ENCODE data around the gene PCNX4. TPM values are rescaled to one million over a fixed set of nuclear protein-coding genes. Genes with fewer than 3 reads are reported as not detected.

Gene PCNX4
- total RNA-seq, 1 donor, result 101 TPM

DNA sequence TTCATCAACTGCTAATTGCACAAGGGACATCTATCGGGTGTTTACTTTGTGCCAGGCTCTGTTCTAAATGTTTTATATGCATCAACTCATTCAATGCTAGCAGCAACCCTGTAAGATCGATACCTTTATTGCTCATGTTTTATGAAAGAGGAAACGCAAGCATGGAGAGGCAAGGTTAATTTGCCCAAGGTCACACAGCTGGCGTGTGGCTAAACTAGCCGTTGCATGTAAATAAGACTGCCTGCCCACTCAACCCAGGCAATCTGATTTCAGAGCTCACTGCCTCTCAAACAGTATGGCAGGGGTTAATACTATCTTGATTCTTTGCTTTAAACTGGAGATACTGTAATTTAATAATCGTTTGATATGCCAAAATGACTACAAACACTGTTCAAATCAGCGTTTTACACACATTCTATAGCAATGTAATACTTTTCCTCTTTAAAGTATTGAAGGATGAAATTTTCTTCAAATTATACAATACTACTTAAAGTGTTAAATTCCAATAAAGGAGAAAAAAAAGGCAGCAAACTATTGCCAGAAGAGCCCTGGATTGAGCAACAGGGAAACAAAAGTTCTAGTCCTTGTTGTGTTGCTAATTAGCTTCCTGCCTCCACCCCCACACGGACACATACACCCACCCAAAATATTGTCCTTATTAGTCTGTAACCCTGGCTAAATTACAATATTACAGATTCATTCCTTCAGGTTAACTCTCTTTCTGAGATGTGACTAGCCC, 112.5 kb downstream of the PCNX4 start:
- DNase-seq (ENCODE audit: insufficient read length, low spot score, missing footprints), result no peak
- no peaks in the 10 kb centered on the region for H3K4me1 ChIP-seq (ENCODE audit: insufficient read depth, low read length)
- no peak overlapping the region for H3K4me2 ChIP-seq (ENCODE audit: insufficient read depth, low read length)
- H3K36me3 ChIP-seq (ENCODE audit: insufficient read depth, low read length), result no peaks in the 10 kb centered on the region
- TF ChIP-seq, protein P1, sequence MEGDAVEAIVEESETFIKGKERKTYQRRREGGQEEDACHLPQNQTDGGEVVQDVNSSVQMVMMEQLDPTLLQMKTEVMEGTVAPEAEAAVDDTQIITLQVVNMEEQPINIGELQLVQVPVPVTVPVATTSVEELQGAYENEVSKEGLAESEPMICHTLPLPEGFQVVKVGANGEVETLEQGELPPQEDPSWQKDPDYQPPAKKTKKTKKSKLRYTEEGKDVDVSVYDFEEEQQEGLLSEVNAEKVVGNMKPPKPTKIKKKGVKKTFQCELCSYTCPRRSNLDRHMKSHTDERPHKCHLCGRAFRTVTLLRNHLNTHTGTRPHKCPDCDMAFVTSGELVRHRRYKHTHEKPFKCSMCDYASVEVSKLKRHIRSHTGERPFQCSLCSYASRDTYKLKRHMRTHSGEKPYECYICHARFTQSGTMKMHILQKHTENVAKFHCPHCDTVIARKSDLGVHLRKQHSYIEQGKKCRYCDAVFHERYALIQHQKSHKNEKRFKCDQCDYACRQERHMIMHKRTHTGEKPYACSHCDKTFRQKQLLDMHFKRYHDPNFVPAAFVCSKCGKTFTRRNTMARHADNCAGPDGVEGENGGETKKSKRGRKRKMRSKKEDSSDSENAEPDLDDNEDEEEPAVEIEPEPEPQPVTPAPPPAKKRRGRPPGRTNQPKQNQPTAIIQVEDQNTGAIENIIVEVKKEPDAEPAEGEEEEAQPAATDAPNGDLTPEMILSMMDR (IDR thresholded peaks at IDR 0.05; ENCODE audit: extremely low read depth, low read depth, low read length), result no peak
- no peak overlapping the region for H3K27ac ChIP-seq (ENCODE audit: low read depth, low read length)
- H4K20me1 ChIP-seq (ENCODE audit: insufficient read depth, low read length), result no peaks in the 10 kb centered on the region
- H3K9me3 ChIP-seq (ENCODE audit: low read depth, low read length), result no peaks in the 10 kb centered on the region
- H3K79me2 ChIP-seq (ENCODE audit: insufficient read depth, low read length), result no peaks in the 10 kb centered on the region
- H3K27me3 ChIP-seq (ENCODE audit: insufficient read depth, low read length), result no peaks in the 10 kb centered on the region
- H2AFZ ChIP-seq (ENCODE audit: low read length), result peak overlapping the region; percentile 8
- no peak overlapping the region for H3K4me3 ChIP-seq (ENCODE audit: insufficient read depth, low read length)

DNA sequence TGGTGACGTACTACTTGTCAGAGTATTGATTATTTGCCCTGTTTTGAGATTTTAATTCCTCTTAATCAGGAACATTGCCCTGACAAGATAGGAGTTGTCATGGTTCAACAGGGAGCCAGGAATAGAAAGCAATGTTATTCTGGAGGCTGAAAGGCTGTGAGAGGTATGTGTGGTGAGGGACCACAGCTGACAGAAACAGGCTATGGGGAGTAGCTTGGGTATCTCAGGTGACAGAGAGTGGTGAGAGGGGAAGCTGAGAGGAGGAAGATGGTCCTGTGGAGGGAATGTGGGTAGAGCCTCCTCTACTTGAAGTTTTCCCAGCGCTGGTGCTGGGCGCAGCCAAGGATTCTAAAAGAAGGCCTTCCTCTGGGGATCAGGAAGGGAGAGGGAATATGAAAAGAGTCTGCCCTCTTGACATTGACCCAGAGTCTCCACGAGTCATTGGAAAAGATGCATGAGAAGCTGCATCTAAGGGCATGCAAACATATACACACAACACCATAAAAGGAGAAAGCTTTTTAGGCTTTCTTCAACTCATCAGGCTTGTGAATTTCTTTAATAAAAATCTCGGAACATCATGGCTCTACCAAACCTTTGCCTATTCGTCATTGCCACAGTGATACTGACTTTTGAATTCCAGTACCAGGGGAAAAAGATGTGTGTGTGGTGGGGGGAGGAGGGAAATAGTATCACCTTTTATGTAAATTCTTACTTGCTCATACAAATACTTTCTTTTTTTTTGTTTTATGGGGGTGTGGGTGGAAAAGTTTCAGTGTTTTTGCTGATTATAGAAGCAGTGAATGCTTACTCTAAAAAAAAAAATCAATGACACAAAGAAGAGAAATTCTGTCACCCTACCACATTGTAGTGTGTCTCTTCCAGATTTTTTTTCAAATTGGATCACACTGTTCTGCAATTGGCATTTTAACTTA, 113.4 kb downstream of the PCNX4 start:
- H3K9me3 ChIP-seq (ENCODE audit: low read depth, low read length), result no peaks in the 10 kb centered on the region
- no peak overlapping the region for H3K4me2 ChIP-seq (ENCODE audit: insufficient read depth, low read length)
- no peaks in the 10 kb centered on the region for H4K20me1 ChIP-seq (ENCODE audit: insufficient read depth, low read length)
- H3K79me2 ChIP-seq (ENCODE audit: insufficient read depth, low read length), result no peaks in the 10 kb centered on the region
- H2AFZ ChIP-seq (ENCODE audit: low read length), result no peak overlapping the region
- H3K27me3 ChIP-seq (ENCODE audit: insufficient read depth, low read length), result no peaks in the 10 kb centered on the region
- H3K4me3 ChIP-seq (ENCODE audit: insufficient read depth, low read length), result no peak overlapping the region
- H3K27ac ChIP-seq (ENCODE audit: low read depth, low read length), result no peak overlapping the region
- H3K36me3 ChIP-seq (ENCODE audit: insufficient read depth, low read length), result no peaks in the 10 kb centered on the region
- DNase-seq (ENCODE audit: insufficient read length, low spot score, missing footprints), result no peak
- no peaks in the 10 kb centered on the region for H3K4me1 ChIP-seq (ENCODE audit: insufficient read depth, low read length)
- TF ChIP-seq, protein P1 (IDR thresholded peaks at IDR 0.05; ENCODE audit: extremely low read depth, low read depth, low read length), result no peak

DNA sequence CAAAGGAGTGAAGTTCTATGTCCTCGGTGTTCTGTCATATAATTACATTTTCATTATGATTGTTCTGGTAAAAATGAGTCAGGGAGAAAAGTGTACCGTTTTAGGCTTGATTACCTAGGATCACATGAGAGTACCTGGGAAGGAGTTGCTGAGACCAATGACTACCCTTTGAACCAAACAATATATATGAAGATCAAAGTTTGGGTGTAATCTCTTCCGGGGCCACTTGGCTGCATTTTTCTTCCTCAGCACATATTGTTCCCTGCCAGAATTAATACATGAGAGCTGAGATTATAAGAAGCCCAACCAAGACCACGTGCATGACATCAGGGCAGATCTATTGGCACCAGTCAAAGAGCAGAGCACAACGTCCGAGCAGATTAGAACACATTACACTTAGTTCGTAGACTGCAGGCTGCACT, 114.5 kb downstream of the PCNX4 start:
- no peaks in the 10 kb centered on the region for H3K79me2 ChIP-seq (ENCODE audit: insufficient read depth, low read length)
- H3K4me3 ChIP-seq (ENCODE audit: insufficient read depth, low read length), result no peak overlapping the region
- H3K27ac ChIP-seq (ENCODE audit: low read depth, low read length), result no peak overlapping the region
- H3K4me2 ChIP-seq (ENCODE audit: insufficient read depth, low read length), result no peak overlapping the region
- H4K20me1 ChIP-seq (ENCODE audit: insufficient read depth, low read length), result no peaks in the 10 kb centered on the region
- H2AFZ ChIP-seq (ENCODE audit: low read length), result no peak overlapping the region
- TF ChIP-seq, protein P1 (IDR thresholded peaks at IDR 0.05; ENCODE audit: extremely low read depth, low read depth, low read length), result no peak
- no peaks in the 10 kb centered on the region for H3K4me1 ChIP-seq (ENCODE audit: insufficient read depth, low read length)
- no peaks in the 10 kb centered on the region for H3K9me3 ChIP-seq (ENCODE audit: low read depth, low read length)
- no peaks in the 10 kb centered on the region for H3K36me3 ChIP-seq (ENCODE audit: insufficient read depth, low read length)
- H3K27me3 ChIP-seq (ENCODE audit: insufficient read depth, low read length), result no peaks in the 10 kb centered on the region
- DNase-seq (ENCODE audit: insufficient read length, low spot score, missing footprints), result no peak

Measured in osteoblast (primary cell).